HG03139 (cell line): ENCODE results near the gene MLN.

ENCODE experiments used
- ATAC-seq: cut with Tn5 transposase; IDR thresholded peaks from one replicate; pipeline ENCODE4 v1.9.1; 2021; ENCODE audit not compliant: unreplicated experiment

MLN gene

DNA sequence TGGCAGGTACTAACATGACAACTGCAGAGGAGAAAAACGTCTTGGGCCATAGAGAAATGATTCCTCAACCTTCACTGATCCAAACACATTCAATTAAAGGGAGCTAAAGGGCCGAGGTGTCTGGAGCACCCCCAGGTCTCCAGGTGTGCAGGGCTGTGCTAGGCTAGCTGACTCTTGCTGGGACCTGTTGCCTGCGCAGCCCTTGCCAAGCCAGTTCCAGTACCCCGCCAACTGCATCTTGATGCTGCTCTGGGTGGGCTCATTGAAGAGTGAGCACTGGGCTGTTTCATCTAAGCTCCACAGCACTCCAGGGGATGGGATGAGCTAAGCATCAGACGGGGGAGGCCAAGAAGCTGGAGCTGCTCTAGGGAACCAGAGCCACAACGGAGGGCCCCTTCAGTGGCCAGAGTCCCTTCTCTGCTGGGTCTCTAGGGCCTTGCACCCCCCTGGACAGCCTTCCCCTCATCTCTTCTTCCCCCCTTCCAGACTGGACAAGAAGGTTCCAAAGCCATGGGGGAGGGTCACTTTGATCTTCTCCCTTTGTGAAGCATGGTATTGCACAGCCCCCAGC lies 30.8 kb downstream of the MLN start:
- ATAC-seq, result no peak

DNA sequence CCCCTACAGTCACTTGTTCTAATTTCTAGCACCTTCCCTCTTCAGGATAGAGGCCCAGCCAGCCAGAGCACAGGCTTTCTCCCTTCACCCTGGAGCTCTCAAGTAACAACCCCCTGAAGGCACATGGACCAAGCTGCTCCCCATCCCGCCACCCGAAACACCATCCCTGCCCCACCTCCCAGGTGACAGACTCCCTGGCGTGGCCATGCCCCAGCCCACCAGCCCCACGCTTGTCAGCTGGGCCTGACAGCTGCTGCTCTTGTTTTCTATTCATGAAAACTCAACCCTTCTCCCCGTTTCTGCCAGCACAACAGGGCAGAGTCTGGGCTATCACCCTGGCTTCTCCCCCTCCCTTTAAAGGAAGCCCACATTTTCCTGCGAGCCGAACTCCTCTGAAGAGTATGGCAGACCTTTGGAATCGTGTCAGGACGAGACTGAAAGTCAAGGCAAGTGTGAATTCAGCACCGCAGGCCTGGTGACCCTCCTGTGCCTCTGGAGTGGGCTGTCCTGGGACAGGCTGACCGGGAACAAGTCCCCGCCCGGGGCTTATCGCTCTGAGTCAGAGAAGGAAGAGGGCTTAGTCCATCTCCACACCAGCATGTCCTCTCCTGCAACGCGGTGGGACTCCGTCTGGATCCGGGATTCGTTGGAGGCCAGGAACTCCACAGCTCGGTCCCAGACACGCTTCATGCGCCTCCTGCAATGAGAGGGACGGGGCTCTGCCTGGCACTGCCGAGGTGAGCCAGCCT lies 31.5 kb downstream of the MLN start:
- no peak for ATAC-seq

DNA sequence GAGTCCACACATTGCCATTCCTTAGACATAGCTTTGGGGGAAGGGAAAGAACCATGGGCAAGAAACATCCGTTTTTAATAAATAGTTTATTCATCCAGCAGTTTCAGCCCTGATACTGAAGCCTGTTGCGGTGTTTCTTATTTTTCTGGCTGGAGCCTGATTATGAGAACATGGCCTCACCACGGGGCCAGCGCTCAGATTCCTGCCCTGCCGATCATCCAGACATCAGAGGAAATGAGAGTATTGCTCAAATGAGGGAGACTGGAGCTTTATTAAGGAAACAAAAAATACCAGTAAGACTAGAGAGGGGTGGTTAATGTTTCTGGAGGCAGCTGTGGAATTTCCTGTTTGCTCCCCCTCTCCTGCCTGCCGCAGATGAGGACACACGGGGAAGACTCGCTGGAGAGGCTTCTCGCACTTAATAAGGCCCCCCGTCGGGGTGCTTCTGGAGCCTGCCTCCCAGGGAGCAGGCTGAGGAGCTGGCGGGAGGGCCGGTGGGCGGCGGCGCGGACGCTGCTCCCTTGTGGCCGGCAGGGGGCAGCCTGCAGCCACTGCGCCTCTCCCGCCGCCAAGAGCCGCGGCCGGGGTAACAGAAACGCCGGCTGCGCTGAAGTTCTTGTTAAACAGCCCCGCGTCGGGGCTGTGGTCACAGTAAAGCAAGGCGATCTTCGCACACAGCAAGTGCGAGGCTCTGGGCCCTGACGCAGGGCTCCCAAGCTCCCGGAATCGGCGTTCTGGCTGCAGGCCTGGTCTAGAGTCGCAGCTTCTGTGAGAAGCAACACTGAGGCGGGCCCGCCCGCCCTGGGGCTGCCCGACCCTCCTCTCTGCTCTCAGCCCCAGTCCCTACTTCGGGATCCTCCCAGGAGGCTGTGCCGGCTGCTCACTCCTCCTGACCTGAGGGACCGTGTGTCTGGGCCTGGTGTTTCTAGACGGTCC lies 32.4 kb downstream of the MLN start:
- no peak for ATAC-seq

DNA sequence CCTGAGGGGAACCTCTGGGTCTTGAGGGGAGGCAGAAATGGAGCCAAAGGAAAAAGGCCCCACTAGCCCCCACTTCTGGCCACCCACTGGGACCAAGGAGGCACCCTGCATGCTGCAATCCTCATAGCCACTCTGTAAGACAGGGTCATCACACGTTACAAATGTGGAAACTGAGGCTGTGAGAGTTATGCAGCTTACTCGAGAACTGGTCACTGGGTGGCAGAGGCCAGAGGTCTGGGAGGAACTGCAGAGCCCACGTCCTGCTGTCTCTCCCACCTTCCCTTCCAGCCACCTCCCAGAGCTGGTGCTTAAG lies 33.0 kb downstream of the MLN start:
- no peak for ATAC-seq

DNA sequence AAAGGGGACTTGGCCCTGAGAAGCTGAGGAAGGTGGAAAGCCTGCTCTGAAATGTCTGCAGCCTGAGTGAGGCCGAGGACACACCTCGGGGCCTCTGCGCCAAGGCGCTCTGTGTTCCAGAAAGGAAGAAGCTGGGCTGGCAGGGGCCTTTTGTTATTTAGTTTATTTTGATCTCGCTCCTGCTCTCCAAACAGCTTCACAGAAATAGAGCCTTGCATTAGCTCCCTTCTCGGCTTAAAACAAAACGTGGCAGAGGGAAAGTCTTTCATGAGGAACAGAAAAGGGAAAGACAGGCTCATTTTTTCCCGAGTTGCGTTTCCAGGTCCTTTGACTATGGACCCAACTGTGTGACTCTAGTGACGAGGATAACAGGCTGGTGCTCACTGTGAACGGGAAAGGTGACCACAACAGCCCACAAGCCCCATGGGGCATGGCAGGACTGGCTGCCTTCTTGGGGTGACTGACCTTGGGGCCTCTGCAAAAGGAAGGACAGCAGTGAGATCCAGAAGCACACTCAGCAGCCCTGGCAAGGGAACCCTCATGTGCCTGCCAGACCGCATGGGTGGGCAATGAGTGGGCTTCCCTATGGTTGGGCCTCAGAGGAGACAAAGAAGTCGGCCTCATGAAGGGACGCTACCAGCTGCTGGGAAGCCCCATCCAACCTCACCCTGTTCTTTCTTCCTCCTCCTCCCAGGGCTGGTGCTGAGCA lies 33.5 kb downstream of the MLN start:
- ATAC-seq, result no peak

DNA sequence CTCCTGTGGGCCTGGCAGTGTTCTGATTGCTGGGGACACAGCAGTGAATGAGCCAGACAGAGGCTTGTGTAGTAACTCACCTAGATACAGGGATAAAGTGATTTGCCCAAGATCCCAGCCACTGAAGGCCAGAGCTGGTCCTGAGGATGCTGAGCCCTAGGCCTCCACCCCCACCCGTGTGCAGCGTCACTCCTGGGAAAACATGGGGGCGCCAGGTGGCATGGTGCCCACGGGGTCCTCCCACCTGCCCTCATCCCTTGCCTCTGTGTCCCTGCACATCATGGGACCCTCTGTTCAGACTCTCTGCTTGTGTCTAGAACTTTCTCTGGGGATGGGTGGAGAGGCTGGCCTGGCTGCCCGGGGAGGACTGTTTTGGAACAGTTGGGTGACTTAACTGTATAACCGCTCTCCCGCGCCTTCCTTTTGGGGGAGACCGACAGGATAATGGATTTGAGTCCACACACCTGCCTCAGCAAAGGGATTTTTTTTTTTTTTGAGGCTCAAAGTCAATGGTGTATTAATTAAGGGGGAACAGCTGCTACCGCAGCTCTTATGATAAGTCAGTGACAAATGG lies 34.5 kb downstream of the MLN start:
- ATAC-seq, result no peak

DNA sequence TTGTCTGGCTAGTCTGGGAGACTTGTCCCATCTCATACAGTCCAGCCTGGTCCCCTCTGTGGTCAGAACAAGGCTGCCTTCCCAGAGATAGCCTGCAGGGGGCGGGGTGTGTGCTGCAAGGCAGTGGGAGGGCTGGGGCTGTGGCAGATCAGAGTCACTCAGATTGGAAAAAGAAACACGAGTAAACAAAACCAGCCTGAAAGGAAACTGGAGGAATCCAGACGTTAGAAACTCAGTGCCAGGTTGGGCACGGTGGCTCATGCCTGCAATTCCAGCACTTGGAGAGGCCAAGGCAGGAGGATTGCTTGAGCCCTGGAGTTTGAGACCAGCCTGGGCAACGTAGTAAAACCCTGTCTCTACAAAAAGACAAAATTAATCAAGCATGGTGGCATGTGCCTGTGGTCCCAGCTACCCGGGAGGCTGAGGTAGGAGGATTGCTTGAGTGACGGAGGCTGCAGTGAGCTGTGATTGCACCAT lies 35.1 kb downstream of the MLN start:
- no peak for ATAC-seq

DNA sequence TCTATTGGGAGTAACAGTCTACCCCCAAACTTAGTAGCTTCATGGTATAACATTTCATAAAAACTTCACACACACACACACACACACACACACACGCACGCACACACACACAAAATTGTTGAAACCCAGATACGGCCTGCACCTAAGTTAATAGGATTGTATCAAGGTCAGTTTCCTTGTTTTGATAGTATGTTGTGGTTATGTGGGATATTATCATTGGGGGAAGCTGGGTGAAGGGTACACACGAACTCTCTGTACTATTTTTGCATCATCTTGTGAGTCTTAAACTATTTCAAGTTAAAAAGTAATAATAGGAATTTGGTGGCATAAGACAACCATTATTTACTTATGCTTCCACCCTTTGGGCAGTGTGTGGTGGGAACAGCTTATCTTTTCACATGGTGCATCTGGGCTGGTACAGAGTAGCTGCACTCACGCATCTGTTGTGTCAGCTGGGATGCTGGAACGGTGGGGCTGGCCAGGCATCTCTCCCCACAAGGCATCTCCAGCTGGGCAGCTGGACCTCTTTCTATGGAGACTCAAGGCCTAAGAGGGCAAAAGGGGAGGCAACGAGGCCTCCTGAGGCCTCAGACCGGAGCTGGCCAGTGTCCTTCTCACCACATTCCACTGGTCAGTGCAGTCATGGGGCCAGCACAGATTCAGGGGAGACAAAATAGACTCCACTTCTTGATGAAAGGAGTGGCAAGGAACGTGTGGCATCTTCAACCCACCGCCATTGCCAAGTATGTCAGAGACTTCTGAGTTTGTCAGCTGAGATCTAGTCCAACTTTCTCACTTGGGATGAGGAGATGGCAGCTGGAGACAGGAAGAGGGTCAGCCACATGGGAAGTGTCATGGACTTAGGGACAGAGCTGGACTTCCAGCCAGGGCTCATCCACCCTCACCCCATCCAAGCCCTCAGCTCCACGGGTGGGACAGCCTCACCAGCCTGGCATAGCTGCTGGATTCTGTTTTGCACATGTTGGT lies 36.6 kb downstream of the MLN start:
- no peak for ATAC-seq

DNA sequence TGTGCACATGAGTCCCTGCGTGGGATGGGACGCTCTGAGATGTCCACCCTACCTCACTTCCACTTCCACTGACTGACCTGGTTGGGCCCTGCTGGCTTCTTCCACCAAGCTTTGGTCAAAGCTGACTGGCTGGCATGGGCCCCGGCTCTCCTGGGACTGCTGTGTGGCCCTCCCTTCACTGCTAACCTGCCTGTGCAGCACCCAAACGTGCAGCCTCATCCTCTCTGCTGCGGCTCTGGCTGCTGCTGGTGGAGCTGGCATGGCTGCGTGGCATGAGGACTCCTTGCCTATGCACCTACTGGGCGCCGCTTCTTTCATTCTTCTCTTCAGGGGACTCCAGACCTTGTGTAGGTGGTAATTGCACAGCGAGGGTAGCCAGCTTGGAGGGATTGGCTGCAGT lies 38.4 kb downstream of the MLN start:
- no peak for ATAC-seq

DNA sequence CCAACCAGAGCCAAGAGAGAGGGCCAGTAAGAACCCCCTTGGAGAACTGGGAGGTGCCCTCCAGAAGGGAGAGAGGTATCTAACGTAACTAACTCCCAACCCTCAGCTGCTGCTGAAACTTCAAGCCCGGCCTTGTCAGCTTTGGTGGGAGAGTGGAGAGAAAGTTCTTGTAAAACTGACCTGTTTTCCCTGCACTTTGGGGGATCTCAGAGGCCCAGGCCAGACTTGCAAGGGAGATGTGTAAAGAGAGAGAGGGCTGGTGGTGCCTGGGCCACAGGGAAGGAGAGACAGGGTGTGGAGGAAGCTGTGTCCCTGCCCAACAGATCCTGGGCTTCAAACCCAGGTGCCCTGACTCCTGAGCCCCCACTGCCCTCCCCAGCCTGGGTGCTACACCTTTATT lies 39.8 kb downstream of the MLN start:
- no peak for ATAC-seq

DNA sequence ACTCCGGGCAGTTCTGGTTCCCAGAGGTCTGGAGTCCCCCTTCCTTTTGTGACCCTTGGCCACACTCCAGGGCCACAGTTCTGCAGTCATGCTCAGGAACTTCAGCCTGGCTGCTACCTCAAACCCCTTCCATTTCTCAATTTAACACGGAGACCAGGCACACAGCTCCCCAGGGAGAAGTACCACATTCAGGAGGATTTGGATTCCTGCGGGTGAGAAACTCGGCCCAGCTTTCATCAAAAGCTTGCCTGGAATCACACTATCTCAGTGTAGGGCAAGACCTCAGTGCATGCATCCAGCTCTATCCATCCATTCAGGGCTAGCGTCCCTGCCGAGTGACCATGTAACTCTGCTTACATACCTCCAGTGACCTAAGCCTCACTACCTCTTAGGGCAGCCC lies 40.3 kb downstream of the MLN start:
- ATAC-seq, result no peak

DNA sequence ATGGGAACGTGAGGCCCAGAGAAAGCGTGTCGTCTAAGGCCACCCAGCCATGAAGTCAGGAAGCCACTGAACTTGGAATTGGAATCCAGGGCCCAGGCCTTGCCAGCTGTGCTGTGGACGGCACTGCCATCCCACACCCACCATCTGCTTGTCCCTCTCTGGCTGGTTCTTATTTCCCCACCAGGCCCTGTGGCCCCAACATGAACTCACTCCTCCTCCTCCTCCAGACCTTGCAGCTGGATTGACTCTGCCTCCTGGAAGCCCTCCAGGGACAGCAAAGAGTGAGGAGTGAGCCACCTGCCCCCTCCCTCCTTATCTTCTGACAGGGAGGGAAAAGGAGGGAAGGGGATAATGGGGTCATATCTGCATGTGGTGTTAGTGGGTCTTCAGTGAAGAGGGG lies 41.1 kb downstream of the MLN start:
- no peak for ATAC-seq

DNA sequence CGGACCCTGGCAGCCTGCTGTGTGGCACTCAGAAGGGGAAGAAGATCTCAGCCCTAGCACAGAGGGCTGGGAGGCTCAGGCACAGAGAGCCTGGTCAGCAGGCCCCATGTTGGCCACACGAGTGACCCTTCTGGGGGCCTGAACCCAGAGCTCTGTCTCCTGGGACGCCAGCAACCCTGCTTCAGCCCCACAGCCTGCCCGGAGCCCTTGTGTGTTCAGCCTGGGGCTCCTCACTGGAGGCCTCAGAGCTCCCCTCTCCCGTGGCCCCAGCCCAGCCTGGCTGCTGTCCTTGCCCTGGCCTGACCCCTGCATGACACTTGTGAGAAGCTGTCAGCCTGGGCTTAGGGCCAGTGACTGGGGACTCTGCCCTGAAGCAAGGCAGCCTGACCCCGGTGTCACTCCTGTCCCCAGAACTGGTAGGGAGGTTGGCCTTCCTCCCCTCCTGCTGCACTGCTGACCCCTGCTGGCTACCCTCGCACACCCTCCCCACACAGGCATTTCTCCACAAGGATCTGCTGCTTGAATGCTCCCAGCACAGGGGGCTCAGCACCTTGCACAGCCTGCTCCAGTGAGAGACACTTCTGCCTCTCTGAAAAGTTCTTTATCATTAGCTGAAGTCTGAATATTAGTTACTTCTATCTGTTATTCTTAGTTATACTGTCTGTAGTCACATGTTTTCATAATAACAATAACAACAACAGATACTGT lies 41.7 kb downstream of the MLN start:
- no peak for ATAC-seq

DNA sequence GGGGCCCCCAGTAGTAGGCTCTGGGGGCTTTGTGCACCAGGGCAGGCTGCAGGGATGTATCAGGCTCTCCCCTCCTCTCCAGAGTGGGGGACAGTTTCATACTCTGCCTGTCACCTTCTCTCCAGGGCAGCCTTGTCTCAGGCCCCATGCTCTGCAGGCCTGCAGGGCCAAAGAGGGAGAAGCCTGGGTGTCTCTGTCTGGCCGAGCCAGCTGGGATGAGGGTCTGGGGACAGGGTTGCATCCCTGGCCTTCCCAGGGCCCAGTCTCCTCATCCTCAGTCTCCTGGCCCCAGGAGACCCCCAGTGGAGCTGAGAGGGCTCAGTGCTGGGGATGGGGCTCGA lies 42.3 kb downstream of the MLN start:
- no peak for ATAC-seq

DNA sequence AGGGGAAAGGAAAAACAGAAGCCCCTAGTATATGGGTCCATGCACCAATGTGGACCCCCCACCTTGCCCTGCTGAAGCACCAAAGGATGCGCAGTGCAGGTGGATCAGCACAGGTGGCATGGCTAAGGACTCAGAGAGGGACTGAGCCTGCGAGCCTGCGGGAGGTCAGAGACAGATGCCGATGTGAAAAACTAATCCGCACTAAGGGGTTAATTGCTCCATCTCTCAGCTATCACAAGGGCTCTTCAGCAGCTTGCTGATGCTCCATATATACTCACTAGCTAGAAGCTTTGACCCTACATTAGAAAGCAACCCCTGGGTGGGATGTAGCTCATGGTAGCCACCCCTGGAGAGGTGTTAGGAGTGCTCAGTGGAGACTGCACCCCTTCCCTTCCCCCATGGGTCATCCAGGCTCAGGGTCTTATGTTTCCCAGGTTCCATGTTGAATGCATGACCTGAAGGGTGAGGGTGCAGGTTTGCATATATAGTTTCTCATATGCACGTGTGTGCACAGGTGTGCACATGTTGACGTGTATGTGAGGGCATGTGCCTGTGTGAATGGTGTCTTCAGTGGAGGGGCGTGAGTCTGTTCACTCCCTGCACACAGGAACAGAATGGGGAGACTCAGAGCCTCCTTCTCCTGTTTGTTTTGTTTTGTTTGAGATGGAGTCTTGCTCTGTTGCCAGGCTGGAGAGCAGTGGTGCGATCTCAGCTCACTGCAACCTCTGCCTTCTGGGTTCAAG lies 43.7 kb downstream of the MLN start:
- ATAC-seq, result no peak

DNA sequence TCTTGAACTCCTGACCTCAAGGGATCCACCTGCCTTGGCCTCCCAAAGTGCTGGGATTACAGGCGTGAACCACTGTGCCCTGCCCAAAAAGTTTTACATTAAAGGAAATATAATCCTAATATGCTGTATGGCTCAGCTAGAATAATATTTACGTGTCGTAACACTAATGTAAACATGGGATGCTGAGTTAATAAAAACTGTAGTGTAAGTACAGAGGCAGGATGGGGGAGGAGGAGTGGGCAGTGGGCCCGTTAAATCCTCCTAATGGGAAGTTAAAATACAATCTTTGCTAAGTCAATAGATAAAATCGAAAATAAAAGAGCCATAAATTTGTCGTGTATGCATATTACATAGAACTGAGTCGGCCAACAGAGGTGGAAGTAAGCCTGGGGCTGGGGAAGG lies 45.0 kb downstream of the MLN start:
- no peak for ATAC-seq

DNA sequence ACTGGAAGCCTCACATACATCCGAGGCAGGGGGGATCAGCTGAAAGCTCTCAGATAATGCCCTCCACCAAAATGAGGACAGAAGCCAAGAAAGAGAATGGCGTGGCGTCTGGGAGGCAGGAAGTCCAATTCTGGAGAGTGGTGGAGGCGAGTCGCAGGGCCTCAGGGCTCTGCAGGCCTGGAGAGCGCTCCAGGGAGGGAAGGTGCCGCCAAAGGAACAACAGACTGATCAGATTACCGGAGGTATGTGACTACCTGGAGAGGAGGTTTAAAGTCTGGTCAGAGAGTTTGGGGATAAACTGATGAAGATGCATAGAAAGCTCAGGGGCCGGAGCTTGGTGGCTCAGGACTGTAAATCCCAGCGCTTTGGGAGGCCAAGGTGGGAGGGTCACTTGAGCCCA lies 45.9 kb downstream of the MLN start:
- ATAC-seq, result no peak

DNA sequence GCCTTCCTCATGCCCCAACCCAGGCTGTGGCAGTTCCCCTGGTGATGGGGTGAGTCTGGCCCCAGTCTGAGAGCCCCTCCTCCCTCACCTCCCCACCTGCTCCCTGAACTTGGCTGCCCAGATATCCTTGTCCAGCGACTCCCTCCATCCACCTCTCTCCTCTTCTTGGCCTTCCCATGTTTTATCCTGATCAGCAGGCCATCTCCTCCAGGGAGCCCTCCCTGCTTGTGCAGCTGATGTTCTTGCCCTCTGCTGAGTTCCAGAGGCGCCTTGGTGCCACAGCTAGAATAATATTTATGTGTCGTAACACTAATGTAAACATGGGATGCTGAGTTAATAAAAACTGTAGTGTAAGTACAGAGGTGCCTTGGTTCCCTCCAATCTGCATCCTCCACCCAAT lies 46.7 kb downstream of the MLN start:
- no peak for ATAC-seq
